ENCODE results near the gene UGT2B10.

DNA sequence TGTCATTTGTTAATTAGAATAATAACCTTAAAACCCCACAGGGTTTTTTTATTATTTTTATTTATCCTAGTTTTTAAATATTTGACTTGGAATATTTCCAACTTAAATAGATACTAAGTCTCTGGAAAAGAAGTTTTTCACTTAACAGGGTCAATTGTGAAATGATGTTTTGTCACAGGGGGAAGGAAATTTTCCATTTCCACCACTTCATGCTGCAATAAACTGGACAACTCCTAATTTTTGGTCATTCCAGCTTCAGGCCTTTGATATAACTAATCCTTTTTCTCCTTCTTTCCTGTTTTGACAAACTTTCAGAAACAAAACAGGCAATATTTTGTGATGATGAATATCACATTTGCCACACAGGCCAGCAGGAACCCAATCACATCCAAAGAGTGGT, 45.3 kb downstream of the UGT2B10 start:
- no peak for TF ChIP-seq POLR2AphosphoS5 (IDR thresholded peaks at IDR 0.05)
- TF ChIP-seq POLR2A (IDR thresholded peaks at IDR 0.05), result no peak
- TF ChIP-seq, protein P1, sequence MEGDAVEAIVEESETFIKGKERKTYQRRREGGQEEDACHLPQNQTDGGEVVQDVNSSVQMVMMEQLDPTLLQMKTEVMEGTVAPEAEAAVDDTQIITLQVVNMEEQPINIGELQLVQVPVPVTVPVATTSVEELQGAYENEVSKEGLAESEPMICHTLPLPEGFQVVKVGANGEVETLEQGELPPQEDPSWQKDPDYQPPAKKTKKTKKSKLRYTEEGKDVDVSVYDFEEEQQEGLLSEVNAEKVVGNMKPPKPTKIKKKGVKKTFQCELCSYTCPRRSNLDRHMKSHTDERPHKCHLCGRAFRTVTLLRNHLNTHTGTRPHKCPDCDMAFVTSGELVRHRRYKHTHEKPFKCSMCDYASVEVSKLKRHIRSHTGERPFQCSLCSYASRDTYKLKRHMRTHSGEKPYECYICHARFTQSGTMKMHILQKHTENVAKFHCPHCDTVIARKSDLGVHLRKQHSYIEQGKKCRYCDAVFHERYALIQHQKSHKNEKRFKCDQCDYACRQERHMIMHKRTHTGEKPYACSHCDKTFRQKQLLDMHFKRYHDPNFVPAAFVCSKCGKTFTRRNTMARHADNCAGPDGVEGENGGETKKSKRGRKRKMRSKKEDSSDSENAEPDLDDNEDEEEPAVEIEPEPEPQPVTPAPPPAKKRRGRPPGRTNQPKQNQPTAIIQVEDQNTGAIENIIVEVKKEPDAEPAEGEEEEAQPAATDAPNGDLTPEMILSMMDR (IDR thresholded peaks at IDR 0.05), result no peak
